Inflammatory macrophage treated with lipopolysaccharide for 4 hours (primary cell): ENCODE data around the gene CDH4.

Experiments
- DNase-seq: peaks from one replicate; pipeline ENCODE4 v3.0.0-alpha.2; 2020

Gene CDH4

GRCh38 chr20:61879303-61879620, 627.2 kb downstream of the CDH4 start:
- DNase-seq = no peak

- no peak for DNase-seq
These were observed 627.6 kb downstream of the CDH4 start for GRCh38 chr20:61879694-61880093.

GRCh38 chr20:61880706-61881105, 628.6 kb downstream of the CDH4 start:
- DNase-seq = no peak

GRCh38 chr20:61881416-61881815, 629.4 kb downstream of the CDH4 start:
- no peak for DNase-seq

- DNase-seq = no peak
These were observed 629.8 kb downstream of the CDH4 start for GRCh38 chr20:61881861-61882260.

GRCh38 chr20:61882716-61883615, 630.9 kb downstream of the CDH4 start:
- no peak for DNase-seq

GRCh38 chr20:61883857-61884393, 631.9 kb downstream of the CDH4 start:
- no peak for DNase-seq

GRCh38 chr20:61884571-61885389, 632.7 kb downstream of the CDH4 start:
- DNase-seq = no peak

- no peak for DNase-seq
These were observed 634.0 kb downstream of the CDH4 start for GRCh38 chr20:61885759-61886715.

GRCh38 chr20:61886721-61887595, 634.9 kb downstream of the CDH4 start:
- no peak for DNase-seq

- no peak for DNase-seq
These were observed 635.6 kb downstream of the CDH4 start for GRCh38 chr20:61887596-61888093.

- no peak for DNase-seq
These were observed 636.2 kb downstream of the CDH4 start for GRCh38 chr20:61888101-61888865.

GRCh38 chr20:61889659-61890058, 637.6 kb downstream of the CDH4 start:
- DNase-seq = no peak

- DNase-seq = no peak
These were observed 638.1 kb downstream of the CDH4 start for GRCh38 chr20:61890210-61890609.

GRCh38 chr20:61891476-61891875, 639.4 kb downstream of the CDH4 start:
- DNase-seq = no peak

- no peak for DNase-seq
These were observed 640.0 kb downstream of the CDH4 start for GRCh38 chr20:61891916-61892649.

- DNase-seq = no peak
These were observed 643.0 kb downstream of the CDH4 start for GRCh38 chr20:61895016-61895415.

GRCh38 chr20:61895686-61896057, 643.6 kb downstream of the CDH4 start:
- DNase-seq = no peak

GRCh38 chr20:61896058-61896961, 644.2 kb downstream of the CDH4 start:
- no peak for DNase-seq
